HG02840 (cell line): Measurements from ENCODE around the gene RBM44.
A peak's percentile ranks its signal among the peaks of the same experiment; 100 is the strongest.
"Not testable (repeated sequence)": the region's sequence is repeated elsewhere in the genome, so short reads cannot be mapped to it uniquely, and the experiment has no call there.

Source experiments
- ATAC-seq: cut with Tn5 transposase; IDR thresholded peaks from one replicate; pipeline ENCODE4 v1.9.1; 2021; ENCODE audit warnings: mild to moderate bottlenecking, moderate library complexity, moderate number of reproducible peaks; ENCODE audit not compliant: unreplicated experiment, low FRiP score

The RBM44 gene

GRCh38 chr2:237798236-237799059 is at the start of gene RBM44:
Gene RBM44, plus strand, starts transcription at chr2:237798779. Its CDS starts 14,831 bp downstream, at chr2:237813610.
- no peak for ATAC-seq

- ATAC-seq, result no peak
Measured at GRCh38 chr2:237749002-237749401, 49.6 kb upstream of the RBM44 start.

GRCh38 chr2:237749961-237750360 is 48.6 kb upstream of the RBM44 start:
- ATAC-seq, result no peak

- ATAC-seq, result not testable (repeated sequence)
Measured at GRCh38 chr2:237750441-237750840, 48.1 kb upstream of the RBM44 start.

GRCh38 chr2:237752761-237753165 is 45.8 kb upstream of the RBM44 start:
- ATAC-seq, result peak; percentile 87

GRCh38 chr2:237754182-237754581 is 44.4 kb upstream of the RBM44 start:
- ATAC-seq, result no peak

GRCh38 chr2:237754626-237755248 is 43.8 kb upstream of the RBM44 start:
- no peak for ATAC-seq

GRCh38 chr2:237757616-237758015 is 41.0 kb upstream of the RBM44 start:
- ATAC-seq, result no peak

GRCh38 chr2:237758185-237758584 is 40.4 kb upstream of the RBM44 start:
- no peak for ATAC-seq

- no peak for ATAC-seq
Measured at GRCh38 chr2:237759176-237759575, 39.4 kb upstream of the RBM44 start.

- ATAC-seq, result no peak
Measured at GRCh38 chr2:237760506-237761502, 37.8 kb upstream of the RBM44 start.

GRCh38 chr2:237762291-237763182 is 36.0 kb upstream of the RBM44 start:
- ATAC-seq, result not testable (repeated sequence)

- no peak for ATAC-seq
Measured at GRCh38 chr2:237763812-237764211, 34.8 kb upstream of the RBM44 start.

- ATAC-seq, result not testable (repeated sequence)
Measured at GRCh38 chr2:237765122-237765521, 33.5 kb upstream of the RBM44 start.

- no peak for ATAC-seq
Measured at GRCh38 chr2:237765875-237766274, 32.7 kb upstream of the RBM44 start.

GRCh38 chr2:237766340-237766739 is 32.2 kb upstream of the RBM44 start:
- no peak for ATAC-seq

- ATAC-seq, result no peak
Measured at GRCh38 chr2:237772513-237772912, 26.1 kb upstream of the RBM44 start.

GRCh38 chr2:237773826-237774225 is 24.8 kb upstream of the RBM44 start:
- ATAC-seq, result no peak

- no peak for ATAC-seq
Measured at GRCh38 chr2:237774811-237775553, 23.6 kb upstream of the RBM44 start.
